Measurements from ENCODE around the gene ZDHHC11.

GRCh38 chr5:885127-885442 is 34.3 kb upstream of the ZDHHC11 start:
- TF ChIP-seq CTCF (IDR thresholded peaks at IDR 0.05) (no peak), POLR2A (IDR thresholded peaks at IDR 0.05) (no peak)
